ENCODE results near the gene SLCO2A1. TPM values are rescaled to one million over a fixed set of nuclear protein-coding genes. Genes with fewer than 3 reads are reported as not detected.
"Not testable (repeated sequence)": the region's sequence is repeated elsewhere in the genome, so short reads cannot be mapped to it uniquely, and the experiment has no call there.

The SLCO2A1 gene
- total RNA-seq, 1 donor from 2014 or later, result 1.0 TPM

DNA sequence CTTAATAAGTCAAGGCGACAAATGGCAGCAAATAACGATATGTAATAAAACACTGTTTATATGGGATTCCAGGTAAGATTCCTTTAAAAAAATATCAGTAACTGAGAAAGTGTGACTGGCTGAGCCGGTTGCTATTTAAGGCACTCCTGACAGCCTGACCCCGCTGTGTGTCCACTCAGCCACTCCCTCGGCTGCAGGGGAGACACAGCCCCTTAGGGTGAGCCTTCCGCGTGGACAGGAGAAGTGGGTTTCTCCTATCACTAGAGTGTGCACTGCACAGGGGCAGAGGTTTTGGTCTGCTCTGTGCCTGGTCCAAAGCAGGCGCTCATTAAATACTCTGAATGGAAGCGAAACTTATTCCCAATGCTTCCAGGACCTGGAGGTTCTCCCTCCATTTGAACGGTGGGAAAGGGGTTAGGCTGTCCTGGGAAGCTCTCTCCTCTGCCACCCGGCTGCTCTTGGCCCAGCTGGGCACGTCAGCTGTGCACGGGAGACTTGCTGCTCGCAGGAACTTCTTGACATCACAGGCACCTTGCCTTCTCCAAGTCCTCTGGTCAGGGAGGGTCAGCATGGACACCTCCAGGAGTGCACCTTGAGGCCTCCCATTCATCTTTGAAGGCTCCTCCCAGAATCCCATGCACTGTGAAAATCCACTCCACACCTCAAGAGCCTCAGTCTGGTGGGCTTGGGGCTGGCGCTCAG, 43.3 kb upstream of the SLCO2A1 start:
- H3K9me3 Mint-ChIP-seq (ENCODE audit: low read depth), result no peaks in the 10 kb centered on the region
- TF ChIP-seq CTCF (IDR thresholded peaks at IDR 0.05), result no peak
- H3K4me1 Mint-ChIP-seq (ENCODE audit: low read depth), result peaks cover 9% of the 10 kb centered on the region
- no peak overlapping the region for H3K4me3 Mint-ChIP-seq (ENCODE audit: unreplicated experiment)
- H3K36me3 Mint-ChIP-seq (ENCODE audit: low read depth), result no peaks in the 10 kb centered on the region
- no peak for DNase-seq (ENCODE audit: low spot score)
- H3K27ac Mint-ChIP-seq (ENCODE audit: unreplicated experiment), result no peak overlapping the region
- H3K27me3 Mint-ChIP-seq (ENCODE audit: low read depth), result no peaks in the 10 kb centered on the region

- DNase-seq (ENCODE audit: low spot score); H3K27ac Mint-ChIP-seq (ENCODE audit: unreplicated experiment); H3K27me3 Mint-ChIP-seq (ENCODE audit: low read depth); H3K4me3 Mint-ChIP-seq (ENCODE audit: unreplicated experiment); H3K9me3 Mint-ChIP-seq (ENCODE audit: low read depth); H3K36me3 Mint-ChIP-seq (ENCODE audit: low read depth): not testable (repeated sequence)
- H3K4me1 Mint-ChIP-seq (ENCODE audit: low read depth), result peaks cover 14% of the 10 kb centered on the region
Observed at GRCh38 chr3:134070281-134070680, 40.6 kb upstream of the SLCO2A1 start.

- Mint-ChIP-seq H3K27me3 (ENCODE audit: low read depth) (no peaks in the 10 kb centered on the region), H3K36me3 (ENCODE audit: low read depth) (no peaks in the 10 kb centered on the region), H3K27ac (ENCODE audit: unreplicated experiment) (no peak overlapping the region), H3K9me3 (ENCODE audit: low read depth) (no peaks in the 10 kb centered on the region), H3K4me1 (ENCODE audit: low read depth) (peaks cover 14% of the 10 kb centered on the region), H3K4me3 (ENCODE audit: unreplicated experiment) (no peak overlapping the region)
- DNase-seq (ENCODE audit: low spot score), result no peak
- no peak for TF ChIP-seq CTCF (IDR thresholded peaks at IDR 0.05)
Observed at GRCh38 chr3:134068429-134068828, 38.7 kb upstream of the SLCO2A1 start.

DNA sequence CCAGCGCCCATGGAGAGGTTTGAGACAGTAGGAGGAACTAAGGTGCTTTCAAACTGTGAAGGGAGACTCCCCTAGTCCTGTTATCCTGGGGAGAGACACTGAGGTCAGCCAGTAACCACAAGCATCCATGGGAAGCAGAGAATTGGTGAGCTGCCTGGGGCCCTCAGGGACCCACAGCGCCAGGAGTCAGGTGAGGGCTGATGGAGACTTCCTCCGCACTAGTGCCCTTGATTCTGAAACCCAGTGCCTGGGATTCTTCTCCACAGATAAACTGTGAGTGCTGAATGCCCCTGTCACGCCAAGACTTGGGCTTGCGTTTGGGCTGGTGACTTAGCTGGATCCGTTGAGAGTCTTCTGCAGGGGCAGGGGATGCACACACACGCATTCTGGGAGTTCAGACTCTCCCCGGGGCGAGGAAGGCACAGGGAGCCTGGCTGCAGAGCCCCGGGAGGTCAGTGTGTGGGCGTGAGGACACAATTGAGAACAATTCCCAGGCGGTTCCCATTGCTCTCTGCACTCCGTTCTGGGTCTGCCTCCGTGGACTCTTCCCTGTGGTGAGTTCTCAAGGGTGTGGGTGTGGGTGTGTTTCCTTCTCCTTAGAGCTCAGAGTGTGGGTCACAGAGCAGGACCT, 37.9 kb upstream of the SLCO2A1 start:
- H3K27ac Mint-ChIP-seq (ENCODE audit: unreplicated experiment), result no peak overlapping the region
- no peak for TF ChIP-seq CTCF (IDR thresholded peaks at IDR 0.05)
- H3K4me1 Mint-ChIP-seq (ENCODE audit: low read depth), result peaks cover 14% of the 10 kb centered on the region
- no peaks in the 10 kb centered on the region for H3K36me3 Mint-ChIP-seq (ENCODE audit: low read depth)
- H3K4me3 Mint-ChIP-seq (ENCODE audit: unreplicated experiment), result no peak overlapping the region
- DNase-seq (ENCODE audit: low spot score), result no peak
- H3K9me3 Mint-ChIP-seq (ENCODE audit: low read depth), result no peaks in the 10 kb centered on the region
- no peaks in the 10 kb centered on the region for H3K27me3 Mint-ChIP-seq (ENCODE audit: low read depth)

- TF ChIP-seq CTCF (IDR thresholded peaks at IDR 0.05), result no peak
- H3K4me1 Mint-ChIP-seq (ENCODE audit: low read depth), result peaks cover 14% of the 10 kb centered on the region
- H3K4me3 Mint-ChIP-seq (ENCODE audit: unreplicated experiment), result no peak overlapping the region
- no peaks in the 10 kb centered on the region for H3K36me3 Mint-ChIP-seq (ENCODE audit: low read depth)
- peak overlapping the region; percentile 20 for H3K27ac Mint-ChIP-seq (ENCODE audit: unreplicated experiment)
- H3K9me3 Mint-ChIP-seq (ENCODE audit: low read depth), result no peaks in the 10 kb centered on the region
- H3K27me3 Mint-ChIP-seq (ENCODE audit: low read depth), result no peaks in the 10 kb centered on the region
- DNase-seq (ENCODE audit: low spot score), result no peak
Observed at GRCh38 chr3:134066651-134067530, 37.2 kb upstream of the SLCO2A1 start.
